ENCODE results near the gene CACNA1C. TPM values are rescaled to one million over a fixed set of nuclear protein-coding genes. Genes with fewer than 3 reads are reported as not detected.

The CACNA1C gene
- total RNA-seq, 4 donors from 2014 or later: 1.5 to 13.5 (median 2.1) TPM

GRCh38 chr12:2016862-2017545 lies 35.8 kb upstream of the CACNA1C start:
- H3K27me3 ChIP-seq: peaks cover 0 to 1% (median 0%) of the 10 kb centered on the region in 4 donors
- no peaks in the 10 kb centered on the region for H3K9me3 ChIP-seq
- TF ChIP-seq POLR2A (IDR thresholded peaks at IDR 0.05) (no peak), CTCF (IDR thresholded peaks at IDR 0.05) (no peak)
- no peaks in the 10 kb centered on the region for H3K36me3 ChIP-seq
- no peak for DNase-seq
- peaks cover 0 to 22% (median 0%) of the 10 kb centered on the region in 3 donors for H3K4me1 ChIP-seq
- H3K27ac ChIP-seq: peak overlapping the region in 1 of 4 donors; percentile 17
- no peak overlapping the region for H3K4me3 ChIP-seq
- intact Hi-C loops (cut with DNase I): no loop called here
- 69 to 80% methylated on average over 9 of the region's 9 CpGs for WGBS, 2 donors

GRCh38 chr12:2017546-2018337 lies 35.0 kb upstream of the CACNA1C start:
- 48 to 54% methylated on average over 12 of the region's 12 CpGs for WGBS, 2 donors
- Histone ChIP-seq H3K9me3 (no peaks in the 10 kb centered on the region), H3K4me3 (no peak overlapping the region), H3K36me3 (no peaks in the 10 kb centered on the region), H3K4me1 (peaks cover 0 to 22% (median 0%) of the 10 kb centered on the region in 3 donors), H3K27me3 (peaks cover 0 to 8% (median 0%) of the 10 kb centered on the region in 4 donors), H3K27ac (peak overlapping the region in 2 of 4 donors; percentile 17 to 40)
- DNase-seq: no peak
- intact Hi-C loops (cut with DNase I): no loop called here
- TF ChIP-seq POLR2A (IDR thresholded peaks at IDR 0.05) (no peak), CTCF (IDR thresholded peaks at IDR 0.05) (no peak)

GRCh38 chr12:2018391-2018790 lies 34.4 kb upstream of the CACNA1C start:
- Histone ChIP-seq H3K4me1 (peaks cover 0 to 21% (median 0%) of the 10 kb centered on the region in 3 donors), H3K9me3 (no peaks in the 10 kb centered on the region), H3K27ac (peak overlapping the region in 1 of 4 donors; percentile 17), H3K27me3 (peaks cover 0 to 8% (median 0%) of the 10 kb centered on the region in 4 donors), H3K4me3 (no peak overlapping the region), H3K36me3 (no peaks in the 10 kb centered on the region)
- no peak for DNase-seq
- intact Hi-C loops (cut with DNase I): no loop called here
- TF ChIP-seq CTCF (IDR thresholded peaks at IDR 0.05) (no peak), POLR2A (IDR thresholded peaks at IDR 0.05) (no peak)
- WGBS, 2 donors: 89 to 92% methylated on average over 5 to 7 of the region's 7 CpGs

GRCh38 chr12:2019126-2019525 lies 33.7 kb upstream of the CACNA1C start:
- intact Hi-C loops (cut with DNase I): no loop called here
- TF ChIP-seq CTCF (IDR thresholded peaks at IDR 0.05) (no peak), POLR2A (IDR thresholded peaks at IDR 0.05) (no peak)
- Histone ChIP-seq H3K4me3 (no peak overlapping the region), H3K36me3 (no peaks in the 10 kb centered on the region), H3K4me1 (peaks cover 0 to 13% (median 0%) of the 10 kb centered on the region in 3 donors), H3K9me3 (no peaks in the 10 kb centered on the region), H3K27ac (no peak overlapping the region), H3K27me3 (peaks cover 0 to 8% (median 0%) of the 10 kb centered on the region in 4 donors)
- DNase-seq: no peak
- 82% methylated on average over 2 of the region's 2 CpGs; no CpG with 5 or more reads in 1 of the 2 donors for WGBS, 2 donors

- intact Hi-C loops (cut with DNase I): no loop called here
- TF ChIP-seq POLR2A (IDR thresholded peaks at IDR 0.05) (no peak), CTCF (IDR thresholded peaks at IDR 0.05) (no peak)
- Histone ChIP-seq H3K4me1 (peaks cover 0 to 6% (median 0%) of the 10 kb centered on the region in 3 donors), H3K27ac (no peak overlapping the region), H3K27me3 (peaks cover 0 to 11% (median 0%) of the 10 kb centered on the region in 4 donors), H3K36me3 (no peaks in the 10 kb centered on the region), H3K4me3 (no peak overlapping the region), H3K9me3 (no peaks in the 10 kb centered on the region)
- 89 to 93% methylated on average over 3 of the region's 3 CpGs for WGBS, 2 donors
- DNase-seq: no peak
These were observed 32.3 kb upstream of the CACNA1C start for GRCh38 chr12:2020511-2020910.

Data from esophagus squamous epithelium (tissue), 5 donors.